ENCODE data around the gene ABTB2. TPM values are rescaled to one million over a fixed set of nuclear protein-coding genes. Genes with fewer than 3 reads are reported as not detected.
"Not testable (repeated sequence)": the region's sequence is repeated elsewhere in the genome, so short reads cannot be mapped to it uniquely, and the experiment has no call there.

Gene ABTB2
- total RNA-seq, 1 donor from 2014 or later = 2.4 TPM

GRCh38 chr11:34249439-34249838 lies 108.4 kb downstream of the ABTB2 start:
- DNase-seq (ENCODE audit: low spot score in 2 of 2) (no peak), FAIRE-seq (no peak)

- DNase-seq (ENCODE audit: low spot score in 2 of 2); FAIRE-seq: not testable (repeated sequence)
Measured at GRCh38 chr11:34246511-34246910, 111.3 kb downstream of the ABTB2 start.

GRCh38 chr11:34245041-34245440 lies 112.8 kb downstream of the ABTB2 start:
- FAIRE-seq (no peak), DNase-seq (ENCODE audit: low spot score in 2 of 2) (no peak)

GRCh38 chr11:34243600-34244464 lies 114.0 kb downstream of the ABTB2 start:
- DNase-seq (ENCODE audit: low spot score in 2 of 2) (no peak), FAIRE-seq (no peak)

- FAIRE-seq (no peak), DNase-seq (ENCODE audit: low spot score in 2 of 2) (no peak)
Measured at GRCh38 chr11:34242037-34242625, 115.7 kb downstream of the ABTB2 start.

GRCh38 chr11:34240150-34240494 lies 117.7 kb downstream of the ABTB2 start:
- FAIRE-seq = no peak
- no peak for DNase-seq (ENCODE audit: low spot score in 2 of 2)

- DNase-seq (ENCODE audit: low spot score in 2 of 2) = no peak
- FAIRE-seq = no peak
Measured at GRCh38 chr11:34239465-34240149, 118.2 kb downstream of the ABTB2 start.

GRCh38 chr11:34238966-34239365 lies 118.8 kb downstream of the ABTB2 start:
- FAIRE-seq (no peak), DNase-seq (ENCODE audit: low spot score in 2 of 2) (no peak)

GRCh38 chr11:34238533-34238932 lies 119.3 kb downstream of the ABTB2 start:
- FAIRE-seq (no peak), DNase-seq (ENCODE audit: low spot score in 2 of 2) (no peak)

GRCh38 chr11:34236572-34236971 lies 121.2 kb downstream of the ABTB2 start:
- DNase-seq (ENCODE audit: low spot score in 2 of 2) (no peak), FAIRE-seq (no peak)

- DNase-seq (ENCODE audit: low spot score in 2 of 2) (no peak), FAIRE-seq (no peak)
Measured at GRCh38 chr11:34235591-34236071, 122.2 kb downstream of the ABTB2 start.

GRCh38 chr11:34235189-34235588 lies 122.6 kb downstream of the ABTB2 start:
- FAIRE-seq (no peak), DNase-seq (ENCODE audit: low spot score in 2 of 2) (no peak)

- DNase-seq (ENCODE audit: low spot score in 2 of 2) (no peak), FAIRE-seq (no peak)
Measured at GRCh38 chr11:34234086-34234740, 123.6 kb downstream of the ABTB2 start.

- no peak for FAIRE-seq
- DNase-seq (ENCODE audit: low spot score in 2 of 2) = no peak
Measured at GRCh38 chr11:34233215-34233614, 124.6 kb downstream of the ABTB2 start.

GRCh38 chr11:34232807-34233206 lies 125.0 kb downstream of the ABTB2 start:
- FAIRE-seq = no peak
- DNase-seq (ENCODE audit: low spot score in 2 of 2) = no peak

GRCh38 chr11:34226210-34226609 lies 131.6 kb downstream of the ABTB2 start:
- DNase-seq (ENCODE audit: low spot score in 2 of 2) = no peak
- no peak for FAIRE-seq

- no peak for FAIRE-seq
- DNase-seq (ENCODE audit: low spot score in 2 of 2) = no peak
Measured at GRCh38 chr11:34225091-34225490, 132.7 kb downstream of the ABTB2 start.

GRCh38 chr11:34224434-34224966 lies 133.3 kb downstream of the ABTB2 start:
- FAIRE-seq = no peak
- DNase-seq (ENCODE audit: low spot score in 2 of 2) = no peak

- FAIRE-seq (no peak), DNase-seq (ENCODE audit: low spot score in 2 of 2) (no peak)
Measured at GRCh38 chr11:34223907-34224306, 133.9 kb downstream of the ABTB2 start.

- DNase-seq (ENCODE audit: low spot score in 2 of 2) (peak in 1 of 2 donors; percentile 32), FAIRE-seq (no peak)
Measured at GRCh38 chr11:34223021-34223813, 134.6 kb downstream of the ABTB2 start.
